Measurements from ENCODE around the gene ZSCAN18. TPM values are rescaled to one million over a fixed set of nuclear protein-coding genes. Genes with fewer than 3 reads are reported as not detected.

ZSCAN18 gene
- total RNA-seq, 1 experiment from 2014 or later: not detected

- Histone ChIP-seq H3K27ac (ENCODE audit: low read length) (no peak overlapping the region), H2AFZ (ENCODE audit: low read length) (no peak overlapping the region), H3K36me3 (ENCODE audit: insufficient read depth, low read length) (no peaks in the 10 kb centered on the region), H4K20me1 (ENCODE audit: insufficient read depth, low read depth, low read length) (no peaks in the 10 kb centered on the region), H3K9me2 (replicated peaks; ENCODE audit: insufficient read depth, low read length) (no peaks in the 10 kb centered on the region), H3K4me2 (ENCODE audit: low read depth, low read length, poor library complexity, severe bottlenecking) (no peak overlapping the region), H3K9ac (ENCODE audit: low read length) (no peak overlapping the region), H3K4me3 (ENCODE audit: low read length) (no peak overlapping the region), H3K4me1 (ENCODE audit: low read length) (no peaks in the 10 kb centered on the region), H3K79me2 (ENCODE audit: low read length) (no peaks in the 10 kb centered on the region), H3K27me3 (ENCODE audit: low read length) (no peaks in the 10 kb centered on the region; the same call in 1 of the 2 replicates), H3K9me3 (ENCODE audit: low read length) (peaks cover 44% of the 10 kb centered on the region)
- DNase-seq: no peak
These were observed 53.1 kb downstream of the ZSCAN18 start for GRCh38 chr19:58044886-58045285.

DNA sequence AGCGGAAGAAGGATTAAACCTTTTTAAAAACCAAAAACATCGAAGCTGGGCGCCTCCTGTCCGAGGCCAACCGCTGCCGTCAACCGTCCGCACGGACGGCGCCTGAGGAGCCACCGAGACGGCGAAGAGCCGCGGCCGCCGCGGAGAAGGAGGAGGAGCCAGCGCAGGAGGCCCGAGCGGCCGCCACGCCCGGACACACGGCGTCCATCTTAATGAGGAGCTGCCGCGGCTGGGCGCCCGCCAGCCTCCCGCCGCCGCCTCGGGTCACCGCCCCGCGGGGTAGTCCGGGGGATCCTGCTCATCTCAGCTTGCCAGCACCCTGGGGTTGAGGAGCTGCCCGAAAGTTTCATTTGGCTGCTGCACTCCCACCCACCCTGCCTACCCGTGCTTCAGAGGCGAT is 53.6 kb downstream of the ZSCAN18 start:
- Histone ChIP-seq H3K27ac (ENCODE audit: low read length) (no peak overlapping the region), H3K27me3 (ENCODE audit: low read length) (no peaks in the 10 kb centered on the region; the same call in 1 of the 2 replicates), H3K4me2 (ENCODE audit: low read depth, low read length, poor library complexity, severe bottlenecking) (no peak overlapping the region), H4K20me1 (ENCODE audit: insufficient read depth, low read depth, low read length) (no peaks in the 10 kb centered on the region), H3K9me3 (ENCODE audit: low read length) (peaks cover 42% of the 10 kb centered on the region), H3K79me2 (ENCODE audit: low read length) (no peaks in the 10 kb centered on the region), H3K4me3 (ENCODE audit: low read length) (no peak overlapping the region), H2AFZ (ENCODE audit: low read length) (no peak overlapping the region), H3K9ac (ENCODE audit: low read length) (no peak overlapping the region), H3K36me3 (ENCODE audit: insufficient read depth, low read length) (no peaks in the 10 kb centered on the region), H3K9me2 (replicated peaks; ENCODE audit: insufficient read depth, low read length) (no peaks in the 10 kb centered on the region), H3K4me1 (ENCODE audit: low read length) (no peaks in the 10 kb centered on the region)
- no peak for DNase-seq

DNA sequence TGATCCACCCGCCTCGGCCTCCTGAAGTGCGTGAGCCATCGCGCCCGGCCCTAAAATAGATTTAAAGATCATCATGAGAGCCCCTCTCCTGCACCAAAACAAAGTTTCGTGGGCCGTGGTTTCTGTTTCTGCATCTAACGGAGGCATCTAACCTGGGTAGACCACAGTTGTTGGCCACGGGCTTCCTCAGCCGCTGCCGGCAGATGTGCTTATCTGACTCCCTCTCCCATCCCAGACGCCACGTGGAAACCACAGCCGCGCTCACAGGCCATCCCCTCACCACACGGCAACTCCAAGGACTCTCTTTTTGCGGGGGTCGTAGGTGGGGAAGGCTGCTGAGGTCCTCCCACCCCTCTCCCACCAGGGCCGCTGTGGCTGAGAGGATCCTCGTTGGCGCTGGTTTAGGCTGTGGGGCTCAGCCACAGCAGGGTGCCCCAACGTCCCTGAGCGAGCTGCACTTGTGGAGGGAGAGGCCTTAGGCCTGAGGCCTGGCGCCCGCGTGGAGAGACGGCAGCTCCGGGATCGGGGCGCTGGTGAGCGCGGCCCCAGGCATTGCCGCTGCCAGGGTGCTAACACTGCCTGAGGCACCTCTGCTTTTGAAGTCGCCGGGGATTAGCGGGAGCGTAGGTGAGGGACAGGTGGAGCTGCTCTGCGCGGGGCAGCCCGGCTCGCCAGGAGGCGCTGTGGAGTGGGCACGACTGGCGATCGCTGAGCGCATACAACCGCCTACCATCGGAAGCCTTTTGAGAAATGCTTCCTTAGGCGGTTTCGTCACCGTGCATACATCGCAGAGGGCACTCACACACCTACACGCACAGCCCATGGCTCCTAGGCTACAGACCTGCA is 55.3 kb downstream of the ZSCAN18 start:
- DNase-seq: no peak

DNA sequence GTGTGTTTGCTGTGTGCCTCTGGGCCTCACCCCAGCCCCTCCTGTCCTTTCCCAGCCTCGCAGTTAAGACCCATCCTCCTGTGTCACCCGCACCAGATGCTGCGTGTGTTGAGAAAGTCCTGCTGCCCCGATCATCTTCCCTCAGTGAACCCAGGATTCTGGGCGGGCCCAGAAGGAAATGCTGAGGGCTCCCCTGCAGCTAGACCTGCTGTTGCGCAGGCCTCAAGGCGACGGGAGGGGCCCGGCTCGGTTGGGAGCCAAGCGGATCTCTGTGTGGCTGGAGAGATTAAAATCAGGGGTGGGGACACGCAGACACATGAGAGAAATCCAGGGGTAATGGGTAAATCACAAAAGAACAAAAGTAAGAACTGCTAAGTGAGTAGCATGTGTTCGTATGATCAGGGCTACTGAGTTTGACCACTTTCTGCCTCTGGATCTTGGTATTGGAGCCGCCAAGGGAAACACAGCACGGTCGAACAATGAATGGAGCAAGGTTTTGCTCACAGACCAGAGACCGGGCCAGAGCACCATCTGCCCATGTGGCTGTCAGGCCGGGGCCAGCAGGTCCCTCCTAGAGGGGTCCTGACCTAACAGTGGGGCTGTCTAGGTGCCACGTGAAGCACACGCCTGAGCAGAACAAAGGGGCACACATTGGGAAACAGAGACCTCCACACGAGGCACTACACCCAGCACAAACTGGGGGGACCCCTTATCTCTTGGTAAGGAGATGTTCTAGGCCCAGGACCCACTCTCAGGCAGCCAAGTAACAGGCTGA is 57.1 kb downstream of the ZSCAN18 start:
- Histone ChIP-seq H3K9ac (ENCODE audit: low read length) (no peak overlapping the region), H3K79me2 (ENCODE audit: low read length) (no peaks in the 10 kb centered on the region), H3K27me3 (ENCODE audit: low read length) (no peaks in the 10 kb centered on the region), H3K36me3 (ENCODE audit: insufficient read depth, low read length) (no peaks in the 10 kb centered on the region), H3K4me2 (ENCODE audit: low read depth, low read length, poor library complexity, severe bottlenecking) (no peak overlapping the region), H3K9me2 (replicated peaks; ENCODE audit: insufficient read depth, low read length) (no peaks in the 10 kb centered on the region), H3K9me3 (ENCODE audit: low read length) (peaks cover 46% of the 10 kb centered on the region), H2AFZ (ENCODE audit: low read length) (no peak overlapping the region), H3K27ac (ENCODE audit: low read length) (no peak overlapping the region), H4K20me1 (ENCODE audit: insufficient read depth, low read depth, low read length) (no peaks in the 10 kb centered on the region), H3K4me3 (ENCODE audit: low read length) (no peak overlapping the region), H3K4me1 (ENCODE audit: low read length) (no peaks in the 10 kb centered on the region)
- DNase-seq: no peak

More for the DNA sequence above, 55.3 kb downstream of the ZSCAN18 start:
- no peak overlapping the region for H2AFZ ChIP-seq (ENCODE audit: low read length)
- H3K27me3 ChIP-seq (ENCODE audit: low read length): no peaks in the 10 kb centered on the region
- no peak overlapping the region for H3K9ac ChIP-seq (ENCODE audit: low read length)
- H3K9me3 ChIP-seq (ENCODE audit: low read length): peaks cover 47% of the 10 kb centered on the region
- H3K27ac ChIP-seq (ENCODE audit: low read length): no peak overlapping the region
- H3K4me3 ChIP-seq (ENCODE audit: low read length): no peak overlapping the region
- no peaks in the 10 kb centered on the region for H4K20me1 ChIP-seq (ENCODE audit: insufficient read depth, low read depth, low read length)
- no peaks in the 10 kb centered on the region for H3K4me1 ChIP-seq (ENCODE audit: low read length)
- H3K4me2 ChIP-seq (ENCODE audit: low read depth, low read length, poor library complexity, severe bottlenecking): no peak overlapping the region
- no peaks in the 10 kb centered on the region for H3K79me2 ChIP-seq (ENCODE audit: low read length)
- H3K36me3 ChIP-seq (ENCODE audit: insufficient read depth, low read length): no peaks in the 10 kb centered on the region
- H3K9me2 ChIP-seq (replicated peaks; ENCODE audit: insufficient read depth, low read length): no peaks in the 10 kb centered on the region

DNA sequence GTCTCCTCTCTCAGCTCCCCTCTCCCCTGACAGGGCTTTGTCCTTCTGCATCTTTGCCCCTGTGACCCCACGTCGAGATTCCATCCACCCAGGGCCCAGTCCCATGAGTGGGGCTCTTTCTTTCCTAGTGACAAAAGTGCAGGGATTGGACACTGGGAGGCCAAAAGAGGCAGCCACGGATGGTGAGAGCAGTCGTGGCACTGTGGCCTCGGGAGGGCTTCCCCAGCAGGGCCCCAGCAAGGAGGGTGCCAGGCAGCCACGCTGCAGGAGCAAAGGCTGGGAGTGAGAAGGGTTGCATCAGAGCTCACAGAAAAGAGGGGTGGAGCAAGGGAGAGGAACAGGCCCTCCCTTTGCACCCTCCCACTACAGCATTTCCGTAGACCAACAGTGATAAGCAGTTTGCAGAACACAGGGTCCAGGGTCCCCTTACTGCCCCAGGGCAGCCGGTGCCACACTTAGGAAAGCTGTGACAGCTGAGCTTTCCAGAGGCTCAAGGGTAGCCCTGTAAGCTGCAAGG is 59.3 kb downstream of the ZSCAN18 start:
- Histone ChIP-seq H2AFZ (ENCODE audit: low read length) (no peak overlapping the region), H3K79me2 (ENCODE audit: low read length) (no peaks in the 10 kb centered on the region), H3K4me2 (ENCODE audit: low read depth, low read length, poor library complexity, severe bottlenecking) (no peak overlapping the region), H3K4me1 (ENCODE audit: low read length) (no peaks in the 10 kb centered on the region), H3K9me2 (replicated peaks; ENCODE audit: insufficient read depth, low read length) (no peaks in the 10 kb centered on the region), H3K27ac (ENCODE audit: low read length) (no peak overlapping the region), H3K36me3 (ENCODE audit: insufficient read depth, low read length) (no peaks in the 10 kb centered on the region), H3K27me3 (ENCODE audit: low read length) (no peaks in the 10 kb centered on the region), H3K4me3 (ENCODE audit: low read length) (no peak overlapping the region), H3K9ac (ENCODE audit: low read length) (no peak overlapping the region), H3K9me3 (ENCODE audit: low read length) (peaks cover 46% of the 10 kb centered on the region), H4K20me1 (ENCODE audit: insufficient read depth, low read depth, low read length) (no peaks in the 10 kb centered on the region)
- no peak for DNase-seq

- no peaks in the 10 kb centered on the region for H3K9me2 ChIP-seq (replicated peaks; ENCODE audit: insufficient read depth, low read length)
- peaks cover 41% of the 10 kb centered on the region for H3K9me3 ChIP-seq (ENCODE audit: low read length)
- H3K27me3 ChIP-seq (ENCODE audit: low read length): no peaks in the 10 kb centered on the region
These were observed 59.9 kb downstream of the ZSCAN18 start for GRCh38 chr19:58037927-58038687.

GRCh38 chr19:58035863-58036262 is 62.2 kb downstream of the ZSCAN18 start:
- no peaks in the 10 kb centered on the region for H3K36me3 ChIP-seq (ENCODE audit: insufficient read depth, low read length)
- H2AFZ ChIP-seq (ENCODE audit: low read length): no peak overlapping the region
- H3K9me2 ChIP-seq (replicated peaks; ENCODE audit: insufficient read depth, low read length): no peaks in the 10 kb centered on the region
- no peaks in the 10 kb centered on the region for H3K79me2 ChIP-seq (ENCODE audit: low read length)
- no peaks in the 10 kb centered on the region for H3K4me1 ChIP-seq (ENCODE audit: low read length)
- no peak for DNase-seq
- H3K4me3 ChIP-seq (ENCODE audit: low read length): no peak overlapping the region
- no peaks in the 10 kb centered on the region for H3K27me3 ChIP-seq (ENCODE audit: low read length)
- H4K20me1 ChIP-seq (ENCODE audit: insufficient read depth, low read depth, low read length): no peaks in the 10 kb centered on the region
- no peak overlapping the region for H3K4me2 ChIP-seq (ENCODE audit: low read depth, low read length, poor library complexity, severe bottlenecking)
- no peak overlapping the region for H3K27ac ChIP-seq (ENCODE audit: low read length)
- no peak overlapping the region for H3K9ac ChIP-seq (ENCODE audit: low read length)
- H3K9me3 ChIP-seq (ENCODE audit: low read length): peaks cover 28% of the 10 kb centered on the region

More at GRCh38 chr19:58037927-58038687, 59.9 kb downstream of the ZSCAN18 start:
- no peaks in the 10 kb centered on the region for H3K4me1 ChIP-seq (ENCODE audit: low read length)
- no peak overlapping the region for H2AFZ ChIP-seq (ENCODE audit: low read length)
- H3K27ac ChIP-seq (ENCODE audit: low read length): no peak overlapping the region
- H4K20me1 ChIP-seq (ENCODE audit: insufficient read depth, low read depth, low read length): no peaks in the 10 kb centered on the region
- no peak overlapping the region for H3K4me3 ChIP-seq (ENCODE audit: low read length)
- no peak overlapping the region for H3K4me2 ChIP-seq (ENCODE audit: low read depth, low read length, poor library complexity, severe bottlenecking)
- no peak overlapping the region for H3K9ac ChIP-seq (ENCODE audit: low read length)
- H3K36me3 ChIP-seq (ENCODE audit: insufficient read depth, low read length): no peaks in the 10 kb centered on the region
- no peak for DNase-seq
- H3K79me2 ChIP-seq (ENCODE audit: low read length): no peaks in the 10 kb centered on the region

DNA sequence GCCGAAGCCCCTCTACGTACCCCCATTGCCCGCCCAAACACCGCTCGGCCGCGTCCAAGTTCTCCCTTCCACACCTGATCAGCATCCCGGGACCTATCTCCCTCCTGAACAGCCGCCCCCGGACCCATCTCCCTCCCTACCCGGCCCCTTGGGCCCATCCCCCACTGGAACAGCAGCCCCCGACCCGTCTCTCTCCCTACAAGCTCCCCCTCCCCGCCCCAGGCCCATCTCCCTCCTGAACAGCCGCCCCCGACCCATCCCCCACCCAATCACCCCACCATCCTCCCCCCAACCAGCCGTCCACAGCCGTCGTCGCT is 63.6 kb downstream of the ZSCAN18 start:
- Histone ChIP-seq H2AFZ (ENCODE audit: low read length) (no peak overlapping the region), H3K4me2 (ENCODE audit: low read depth, low read length, poor library complexity, severe bottlenecking) (no peak overlapping the region), H3K9ac (ENCODE audit: low read length) (no peak overlapping the region), H3K36me3 (ENCODE audit: insufficient read depth, low read length) (no peaks in the 10 kb centered on the region), H3K27ac (ENCODE audit: low read length) (no peak overlapping the region), H3K9me2 (replicated peaks; ENCODE audit: insufficient read depth, low read length) (no peaks in the 10 kb centered on the region), H3K4me3 (ENCODE audit: low read length) (no peak overlapping the region), H3K9me3 (ENCODE audit: low read length) (peaks cover 21% of the 10 kb centered on the region), H3K4me1 (ENCODE audit: low read length) (no peaks in the 10 kb centered on the region), H4K20me1 (ENCODE audit: insufficient read depth, low read depth, low read length) (no peaks in the 10 kb centered on the region), H3K79me2 (ENCODE audit: low read length) (no peaks in the 10 kb centered on the region), H3K27me3 (ENCODE audit: low read length) (no peaks in the 10 kb centered on the region)
- DNase-seq: no peak
